Osteoblast (primary cell): ENCODE results near the gene KMT2E. TPM values are rescaled to one million over a fixed set of nuclear protein-coding genes. Genes with fewer than 3 reads are reported as not detected.

Source experiments
- DNase-seq: peaks from one replicate; pipeline ENCODE4 v3.0.0; 2011; ENCODE audit warnings: low spot score, mixed read lengths; ENCODE audit not compliant: insufficient read length; ENCODE audit errors: missing footprints
- H2AFZ ChIP-seq: 2 replicates; pipeline ENCODE4 v1.6.0; 2011; ENCODE audit warnings: mild to moderate bottlenecking, low read length
- H3K27ac ChIP-seq: 2 replicates; pipeline ENCODE4 v1.5.1; 2011; ENCODE audit warnings: mild to moderate bottlenecking, low read depth, low read length, moderate library complexity
- H3K27me3 ChIP-seq: 2 replicates; pipeline ENCODE4 v1.6.0; 2012; ENCODE audit warnings: mild to moderate bottlenecking, control low read depth, inconsistent platforms, low read length, moderate library complexity; ENCODE audit not compliant: insufficient read depth
- H3K36me3 ChIP-seq: 2 replicates; pipeline ENCODE4 v1.5.1; 2011; ENCODE audit warnings: mild to moderate bottlenecking, low read length, control low read depth, moderate library complexity; ENCODE audit not compliant: insufficient read depth
- H3K4me1 ChIP-seq: 2 replicates; pipeline ENCODE4 v1.5.1; 2011; ENCODE audit warnings: mild to moderate bottlenecking, low read length, control low read depth, moderate library complexity; ENCODE audit not compliant: insufficient read depth
- H3K4me2 ChIP-seq: 2 replicates; pipeline ENCODE4 v1.6.0; 2011; ENCODE audit warnings: mild to moderate bottlenecking, low read length; ENCODE audit not compliant: insufficient read depth
- H3K4me3 ChIP-seq: fragments of 200-600 bp; sonication (generic); 3 replicates; pipeline ENCODE4 v1.5.1; 2012; ENCODE audit warnings: mild to moderate bottlenecking, low read length, inconsistent platforms; ENCODE audit not compliant: insufficient read depth
- H3K79me2 ChIP-seq: 2 replicates; pipeline ENCODE4 v1.6.0; 2012; ENCODE audit warnings: mild to moderate bottlenecking, low read length, control low read depth, inconsistent platforms; ENCODE audit not compliant: insufficient read depth
- H3K9me3 ChIP-seq: 2 replicates; pipeline ENCODE4 v1.5.1; 2011; ENCODE audit warnings: low read depth, low read length, control low read depth
- H4K20me1 ChIP-seq: 2 replicates; pipeline ENCODE4 v1.6.0; 2012; ENCODE audit warnings: mild to moderate bottlenecking, low read length, control low read depth; ENCODE audit not compliant: insufficient read depth
- CTCF ChIP-seq: IDR thresholded peaks from 2 replicates; pipeline ENCODE4 v1.5.1; 2011; ENCODE audit warnings: mild to moderate bottlenecking, low read depth, low read length, moderate library complexity; ENCODE audit errors: extremely low read depth
- total RNA-seq: library from RNA; depleted of rRNA; stranded (reverse); fragments of >200 nt; gene quantifications from 2 replicates; pipeline ENCODE4 v1.2.3, GENCODE V29; 2012

Gene KMT2E
- total RNA-seq, 1 donor: 124 TPM

GRCh38 chr7:105017657-105018365, 3.8 kb downstream of the KMT2E start:
- Histone ChIP-seq H3K36me3 (no peaks in the 10 kb centered on the region), H3K27me3 (no peaks in the 10 kb centered on the region), H3K27ac (peak overlapping the region; percentile 100), H3K4me3 (peak overlapping the region; percentile 94), H3K9me3 (no peaks in the 10 kb centered on the region), H3K79me2 (peaks cover 97% of the 10 kb centered on the region), H4K20me1 (peaks cover 45% of the 10 kb centered on the region), H3K4me1 (peaks cover 40% of the 10 kb centered on the region), H2AFZ (no peak overlapping the region), H3K4me2 (peak overlapping the region; percentile 97)
- TF ChIP-seq CTCF: no peak
- peak; percentile 56 for DNase-seq

- Histone ChIP-seq H3K4me2 (no peak overlapping the region), H3K79me2 (peaks cover 99% of the 10 kb centered on the region), H2AFZ (no peak overlapping the region), H3K27me3 (no peaks in the 10 kb centered on the region), H3K4me1 (peaks cover 45% of the 10 kb centered on the region), H4K20me1 (peaks cover 56% of the 10 kb centered on the region), H3K4me3 (no peak overlapping the region), H3K27ac (no peak overlapping the region), H3K9me3 (no peaks in the 10 kb centered on the region), H3K36me3 (no peaks in the 10 kb centered on the region)
- DNase-seq: no peak
- TF ChIP-seq CTCF: no peak
These were observed 5.3 kb downstream of the KMT2E start for GRCh38 chr7:105019269-105019668.

GRCh38 chr7:105020926-105021325, 6.9 kb downstream of the KMT2E start:
- Histone ChIP-seq H3K9me3 (no peaks in the 10 kb centered on the region), H3K4me2 (peak overlapping the region; percentile 1), H3K4me1 (peaks cover 54% of the 10 kb centered on the region), H3K27me3 (no peaks in the 10 kb centered on the region), H3K79me2 (peaks cover 99% of the 10 kb centered on the region), H4K20me1 (peaks cover 72% of the 10 kb centered on the region), H3K36me3 (no peaks in the 10 kb centered on the region), H3K4me3 (no peak overlapping the region), H3K27ac (no peak overlapping the region), H2AFZ (no peak overlapping the region)
- no peak for DNase-seq
- TF ChIP-seq CTCF: no peak

GRCh38 chr7:105021352-105021751, 7.3 kb downstream of the KMT2E start:
- Histone ChIP-seq H2AFZ (no peak overlapping the region), H3K27me3 (no peaks in the 10 kb centered on the region), H3K4me2 (no peak overlapping the region), H4K20me1 (peaks cover 72% of the 10 kb centered on the region), H3K27ac (no peak overlapping the region), H3K4me3 (no peak overlapping the region), H3K36me3 (no peaks in the 10 kb centered on the region), H3K9me3 (no peaks in the 10 kb centered on the region), H3K79me2 (peaks cover 99% of the 10 kb centered on the region), H3K4me1 (peaks cover 50% of the 10 kb centered on the region)
- DNase-seq: no peak
- TF ChIP-seq CTCF: no peak
